HG03521 (cell line): ENCODE measurements around the gene RASGRP4.
A peak's percentile ranks its signal among the peaks of the same experiment; 100 is the strongest.
"Not testable (repeated sequence)": the region's sequence is repeated elsewhere in the genome, so short reads cannot be mapped to it uniquely, and the experiment has no call there.

Experiments used
- ATAC-seq: cut with Tn5 transposase; IDR thresholded peaks from one replicate; pipeline ENCODE4 v1.9.1; 2021; ENCODE audit warnings: mild to moderate bottlenecking, moderate library complexity; ENCODE audit not compliant: unreplicated experiment

RASGRP4 gene

GRCh38 chr19:38417544-38418506 lies 8.2 kb downstream of the RASGRP4 start:
- ATAC-seq: no peak

- no peak for ATAC-seq
Observed at GRCh38 chr19:38417146-38417543, 8.9 kb downstream of the RASGRP4 start.

DNA sequence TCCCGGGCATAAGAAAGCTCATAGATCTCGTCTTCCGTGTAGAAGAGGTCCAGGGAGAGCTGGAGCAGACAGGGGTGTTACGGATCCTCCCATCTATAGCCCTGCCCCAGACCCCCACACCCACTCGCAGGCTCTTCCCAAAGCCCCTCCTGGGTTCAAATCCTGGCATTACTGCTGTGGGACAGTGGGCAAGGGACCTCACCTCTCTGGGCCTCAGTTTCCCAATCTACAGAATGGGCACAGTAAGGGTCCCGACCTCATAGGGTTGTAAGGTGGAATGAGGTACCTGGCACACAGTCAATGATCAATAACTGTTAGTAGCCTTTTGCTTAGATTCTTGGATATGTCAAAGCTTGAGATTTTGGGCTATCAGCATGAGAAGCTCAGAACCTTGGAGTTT lies 12.6 kb downstream of the RASGRP4 start:
- ATAC-seq: no peak

DNA sequence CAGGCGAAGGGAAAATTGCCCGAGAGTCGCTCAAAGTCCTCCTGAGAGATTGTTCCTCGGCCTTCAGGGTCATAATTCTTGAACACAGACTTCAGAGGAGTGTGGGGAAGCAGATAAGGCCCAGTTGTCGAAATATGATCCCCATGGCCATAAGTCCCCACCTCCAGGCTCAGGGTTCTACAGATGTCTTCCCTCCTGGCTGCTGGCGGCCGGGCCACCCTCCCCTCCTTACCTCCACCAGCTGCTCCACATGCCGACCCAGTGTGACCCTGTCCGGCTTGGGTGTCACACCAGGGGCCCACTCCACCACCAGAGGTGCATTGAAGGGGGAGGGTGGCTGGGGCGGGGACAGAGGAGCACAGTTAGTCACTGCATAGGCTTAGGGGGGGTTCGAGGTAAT lies 13.1 kb downstream of the RASGRP4 start:
- ATAC-seq: no peak

GRCh38 chr19:38412491-38412890 lies 13.5 kb downstream of the RASGRP4 start:
- ATAC-seq: no peak

GRCh38 chr19:38411898-38412297 lies 14.1 kb downstream of the RASGRP4 start:
- ATAC-seq: not testable (repeated sequence)

- no peak for ATAC-seq
Observed at GRCh38 chr19:38411041-38411712, 14.8 kb downstream of the RASGRP4 start.

GRCh38 chr19:38410407-38410806 lies 15.6 kb downstream of the RASGRP4 start:
- ATAC-seq: not testable (repeated sequence)

GRCh38 chr19:38409631-38410133 lies 16.3 kb downstream of the RASGRP4 start:
- ATAC-seq: no peak

DNA sequence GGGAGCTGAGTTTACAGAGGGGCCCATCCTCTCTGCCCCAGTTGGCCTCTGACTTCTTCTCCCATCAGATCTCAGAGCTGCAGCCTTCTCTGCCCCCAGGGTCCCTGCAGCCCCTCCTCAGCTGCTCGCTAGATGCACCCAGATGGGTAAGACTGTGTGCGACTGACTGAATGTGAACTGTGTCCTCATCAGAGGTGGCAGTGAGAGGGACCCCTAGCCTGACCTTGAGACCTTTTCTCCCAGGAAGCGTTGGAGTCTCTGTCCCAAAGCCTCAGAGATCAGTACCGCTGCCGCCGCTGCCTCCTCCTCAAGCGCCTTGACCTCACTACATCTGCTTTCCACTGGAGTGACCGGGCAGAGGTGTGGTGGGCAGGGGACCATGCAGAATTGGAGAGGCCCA lies 20.7 kb downstream of the RASGRP4 start:
- no peak for ATAC-seq

GRCh38 chr19:38404858-38405257 lies 21.2 kb downstream of the RASGRP4 start:
- ATAC-seq: no peak

DNA sequence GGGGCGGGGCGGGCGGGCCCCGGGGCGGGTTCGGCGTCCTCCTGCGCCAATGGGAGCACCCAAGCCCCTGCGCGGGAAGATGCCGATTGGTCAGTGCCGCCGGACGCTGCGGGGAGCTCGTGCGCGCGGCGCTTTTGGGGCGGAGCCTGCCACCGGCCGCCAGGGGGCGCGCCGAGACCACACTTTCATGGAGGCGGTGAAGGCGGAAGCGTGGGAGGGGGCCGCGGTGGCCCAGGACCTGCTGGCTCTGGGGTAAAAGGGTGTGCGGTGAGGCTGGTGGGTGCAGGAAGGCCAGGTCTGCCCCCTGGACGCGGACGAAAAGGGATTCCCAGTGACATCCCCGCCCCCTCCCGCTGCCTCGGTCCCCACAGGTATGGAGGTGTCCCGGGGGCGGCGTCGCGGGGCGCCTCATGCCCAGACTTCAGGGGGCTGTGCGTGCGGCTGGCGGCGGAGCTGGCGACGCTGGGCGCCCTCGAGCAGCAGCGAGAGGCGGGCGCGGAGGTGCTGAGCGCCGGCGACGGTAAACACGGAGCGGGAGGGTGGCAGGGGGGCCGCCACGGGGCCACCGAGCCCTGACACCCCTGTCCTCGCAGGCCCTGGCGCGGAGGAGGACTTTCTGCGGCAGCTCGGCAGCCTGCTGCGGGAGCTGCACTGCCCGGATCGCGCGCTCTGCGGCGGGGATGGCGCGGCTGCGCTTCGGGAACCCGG lies 22.9 kb downstream of the RASGRP4 start, which contains the start of gene FAM98C:
Gene FAM98C, plus strand, starts transcription at position 127 of the 708 bp plus-strand sequence. Its CDS starts 61 bp downstream, at position 188.
- ATAC-seq: peak; percentile 93

DNA sequence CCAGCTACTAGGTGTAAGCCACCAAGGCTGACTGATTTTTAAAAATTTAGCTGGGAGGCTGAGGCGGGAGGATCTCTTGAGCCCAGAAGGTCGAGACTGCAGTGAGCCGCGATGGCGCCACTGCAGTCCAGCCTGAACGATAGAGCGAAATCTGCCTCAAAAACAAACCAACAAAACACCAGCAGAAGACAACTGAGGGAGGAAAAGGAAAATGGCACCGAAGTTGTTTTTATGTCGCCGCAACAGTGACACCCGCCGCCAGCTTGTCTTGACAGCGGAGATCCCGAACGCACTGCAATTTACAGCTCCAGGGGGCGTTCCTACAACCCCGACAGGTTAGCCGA lies 23.4 kb downstream of the RASGRP4 start:
- peak; percentile 1 for ATAC-seq

DNA sequence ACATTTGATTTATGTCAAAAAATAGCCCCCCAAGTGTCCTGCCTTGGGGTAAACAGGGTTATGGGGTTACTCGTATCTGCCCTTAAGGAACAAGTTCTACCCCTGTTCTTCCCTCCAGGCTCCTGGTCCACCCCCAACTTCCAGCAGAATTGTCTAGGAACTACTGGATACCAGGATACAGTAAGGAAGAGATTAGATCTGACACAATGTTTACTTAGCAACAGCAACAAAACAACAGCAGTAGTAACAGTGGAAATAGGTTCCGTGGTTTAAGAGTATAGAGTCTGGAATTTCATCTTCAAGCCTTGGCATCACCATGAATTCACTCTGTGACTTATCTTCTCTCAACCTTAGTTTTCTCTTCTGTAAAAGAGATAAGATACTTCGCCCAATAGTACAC lies 24.9 kb downstream of the RASGRP4 start:
- no peak for ATAC-seq

- ATAC-seq: no peak
Observed at GRCh38 chr19:38400361-38400760, 25.7 kb downstream of the RASGRP4 start.

- no peak for ATAC-seq
Observed at GRCh38 chr19:38399537-38399936, 26.5 kb downstream of the RASGRP4 start.

GRCh38 chr19:38399081-38399480 lies 26.9 kb downstream of the RASGRP4 start:
- ATAC-seq: no peak

DNA sequence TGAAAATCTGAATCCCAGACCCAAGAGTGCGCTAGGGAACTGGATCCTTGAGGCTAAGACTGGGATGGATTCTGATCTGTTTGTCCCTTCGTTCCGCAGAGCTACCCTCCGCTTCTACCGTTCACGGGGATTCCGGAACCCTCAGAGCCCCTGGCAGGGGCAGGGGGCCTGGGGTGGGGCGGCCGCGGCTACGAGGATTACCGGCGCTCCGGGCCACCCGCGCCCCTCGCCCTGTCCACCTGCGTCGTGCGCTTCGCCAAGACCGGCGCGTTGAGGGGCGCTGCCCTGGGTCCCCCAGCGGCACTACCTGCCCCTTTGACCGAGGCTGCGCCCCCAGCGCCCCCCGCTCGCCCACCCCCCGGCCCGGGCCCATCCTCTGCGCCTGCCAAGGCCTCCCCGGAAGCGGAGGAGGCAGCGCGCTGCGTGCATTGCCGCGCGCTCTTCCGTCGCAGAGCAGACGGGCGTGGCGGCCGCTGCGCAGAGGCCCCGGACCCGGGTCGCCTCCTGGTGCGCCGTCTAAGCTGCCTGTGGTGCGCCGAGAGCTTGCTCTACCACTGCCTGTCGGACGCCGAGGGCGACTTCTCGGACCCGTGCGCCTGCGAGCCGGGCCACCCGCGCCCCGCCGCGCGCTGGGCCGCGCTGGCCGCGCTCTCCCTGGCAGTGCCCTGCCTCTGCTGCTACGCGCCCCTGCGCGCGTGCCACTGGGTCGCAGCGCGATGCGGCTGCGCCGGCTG lies 30.5 kb downstream of the RASGRP4 start:
- no peak for ATAC-seq

- no peak for ATAC-seq
Observed at GRCh38 chr19:38394488-38394887, 31.5 kb downstream of the RASGRP4 start.

DNA sequence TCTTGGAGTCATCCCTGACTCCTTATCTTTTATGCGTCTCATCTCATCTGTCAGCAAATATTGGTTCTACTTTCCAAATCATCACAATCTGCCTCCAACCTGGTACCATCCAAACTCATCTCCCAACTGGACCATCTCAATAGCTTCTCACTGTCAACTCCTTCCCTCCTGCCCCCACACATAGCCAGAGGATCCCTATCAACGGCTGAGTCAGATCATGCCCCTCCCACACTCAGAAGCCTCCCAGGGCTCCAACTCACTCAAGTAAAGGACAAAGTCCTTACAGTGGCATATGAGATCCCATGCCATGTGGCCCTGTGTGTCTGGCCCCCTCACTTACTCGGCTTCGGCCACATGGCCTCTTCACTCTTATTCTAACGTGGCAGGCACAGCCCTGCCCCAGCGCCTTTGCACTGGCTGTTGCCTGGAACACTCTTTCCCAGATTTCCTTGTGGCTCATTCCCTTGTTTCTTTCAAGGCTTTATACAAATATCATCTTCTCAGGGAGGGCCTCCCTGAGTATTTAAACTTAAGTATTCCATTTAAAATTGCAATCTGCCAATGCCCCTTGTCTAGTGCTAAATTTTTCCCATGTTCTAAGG lies 33.2 kb downstream of the RASGRP4 start:
- ATAC-seq: no peak
